Measurements from ENCODE around the gene ADAMTSL1.

GRCh38 chr9:18427691-18428090 lies 46.3 kb upstream of the ADAMTSL1 start:
- no peak for TF ChIP-seq CTCF (IDR thresholded peaks at IDR 0.05)
- no peak for TF ChIP-seq POLR2A (IDR thresholded peaks at IDR 0.05)
- no peak for TF ChIP-seq POLR2AphosphoS5 (IDR thresholded peaks at IDR 0.05)

Data from suprapubic skin (tissue), 4 donors.